KMS-11 (cell line): ENCODE data around the gene SLC22A31.

Experiments
- H2AFZ ChIP-seq: fragments of 200-600 bp; sonication (generic); 2 replicates; pipeline ENCODE4 v1.6.1; 2016; ENCODE audit warnings: antibody characterized with exemption, mixed run types, low read depth
- H3K27ac ChIP-seq: fragments of 200-600 bp; sonication (generic); 2 replicates; pipeline ENCODE4 v1.6.1; 2016; ENCODE audit warnings: mild to moderate bottlenecking, mixed run types
- H3K27me3 ChIP-seq: fragments of 200-600 bp; sonication (generic); 2 replicates; pipeline ENCODE4 v1.6.1; 2017; ENCODE audit warnings: mild to moderate bottlenecking, low read depth, mixed run types, moderate library complexity; ENCODE audit not compliant: insufficient read depth
- H3K36me3 ChIP-seq: fragments of 200-600 bp; sonication (generic); 2 replicates; pipeline ENCODE4 v1.6.1; 2017; ENCODE audit warnings: mild to moderate bottlenecking, mixed run types; ENCODE audit not compliant: insufficient read depth
- H3K4me1 ChIP-seq: fragments of 200-600 bp; sonication (generic); 2 replicates; pipeline ENCODE4 v1.6.1; 2016; ENCODE audit warnings: mild to moderate bottlenecking, low read depth, mixed run types; ENCODE audit not compliant: poor library complexity, severe bottlenecking
- H3K4me2 ChIP-seq: fragments of 200-600 bp; sonication (generic); 2 replicates; pipeline ENCODE4 v1.7.0; 2016; ENCODE audit warnings: mild to moderate bottlenecking, mixed run types
- H3K4me3 ChIP-seq: fragments of 200-600 bp; sonication (generic); IDR thresholded peaks from 2 replicates; pipeline ENCODE4 v1.6.1; 2017; ENCODE audit warnings: low read depth, low read length, mixed read lengths; ENCODE audit not compliant: insufficient read depth
- H3K79me2 ChIP-seq: fragments of 200-600 bp; sonication (generic); 2 replicates; pipeline ENCODE4 v1.6.1; 2016; ENCODE audit warnings: low read depth, mixed run types; ENCODE audit not compliant: insufficient read depth
- H3K9ac ChIP-seq: fragments of 200-600 bp; sonication (generic); 2 replicates; pipeline ENCODE4 v1.6.1; 2016; ENCODE audit warnings: mild to moderate bottlenecking, mixed run types
- H4K20me1 ChIP-seq: fragments of 200-600 bp; sonication (generic); 2 replicates; pipeline ENCODE4 v1.6.1; 2016; ENCODE audit warnings: mild to moderate bottlenecking, mixed run types; ENCODE audit not compliant: insufficient read depth
- CTCF ChIP-seq: fragments of 200-600 bp; sonication (generic); conservative IDR thresholded peaks from 2 replicates; pipeline ENCODE4 v1.6.1; 2017; ENCODE audit warnings: low read depth, mild to moderate bottlenecking, antibody characterized with exemption, low read length, moderate library complexity, mixed read lengths

The SLC22A31 gene

GRCh38 chr16:89210904-89211515, 10.7 kb upstream of the SLC22A31 start:
- Histone ChIP-seq H4K20me1 (no peaks in the 10 kb centered on the region), H3K27ac (no peak overlapping the region)

GRCh38 chr16:89210165-89210903, 10.0 kb upstream of the SLC22A31 start:
- H3K9ac ChIP-seq: no peak overlapping the region
- no peak overlapping the region for H3K4me3 ChIP-seq
- H3K4me1 ChIP-seq: peaks cover 2% of the 10 kb centered on the region
- H3K79me2 ChIP-seq: no peaks in the 10 kb centered on the region
- no peak overlapping the region for H3K4me2 ChIP-seq
- no peaks in the 10 kb centered on the region for H3K36me3 ChIP-seq
- no peak overlapping the region for H3K27ac ChIP-seq
- no peaks in the 10 kb centered on the region for H4K20me1 ChIP-seq
- no peak for TF ChIP-seq CTCF
- H3K27me3 ChIP-seq: peaks cover 63% of the 10 kb centered on the region
- no peak overlapping the region for H2AFZ ChIP-seq

More at GRCh38 chr16:89210904-89211515, 10.7 kb upstream of the SLC22A31 start:
- H3K36me3 ChIP-seq: no peaks in the 10 kb centered on the region
- H3K27me3 ChIP-seq: peaks cover 58% of the 10 kb centered on the region
- no peak overlapping the region for H3K4me2 ChIP-seq
- H3K4me3 ChIP-seq: no peak overlapping the region
- peaks cover 3% of the 10 kb centered on the region for H3K4me1 ChIP-seq
- H2AFZ ChIP-seq: no peak overlapping the region
- no peak overlapping the region for H3K9ac ChIP-seq
- no peak for TF ChIP-seq CTCF
- H3K79me2 ChIP-seq: no peaks in the 10 kb centered on the region

- no peak overlapping the region for H3K4me2 ChIP-seq
- no peak overlapping the region for H3K9ac ChIP-seq
- H4K20me1 ChIP-seq: no peaks in the 10 kb centered on the region
- H3K79me2 ChIP-seq: no peaks in the 10 kb centered on the region
- peaks cover 71% of the 10 kb centered on the region for H3K27me3 ChIP-seq
- H3K27ac ChIP-seq: no peak overlapping the region
- H3K4me1 ChIP-seq: peaks cover 2% of the 10 kb centered on the region
- no peak for TF ChIP-seq CTCF
- no peak overlapping the region for H2AFZ ChIP-seq
- no peaks in the 10 kb centered on the region for H3K36me3 ChIP-seq
- H3K4me3 ChIP-seq: no peak overlapping the region
These were observed 9.2 kb upstream of the SLC22A31 start for GRCh38 chr16:89209522-89210044.

GRCh38 chr16:89207993-89208392, 7.7 kb upstream of the SLC22A31 start:
- Histone ChIP-seq H3K27me3 (peaks cover 85% of the 10 kb centered on the region), H3K27ac (no peak overlapping the region), H3K4me3 (no peak overlapping the region), H3K4me2 (no peak overlapping the region), H3K36me3 (no peaks in the 10 kb centered on the region), H4K20me1 (no peaks in the 10 kb centered on the region), H3K4me1 (peaks cover 2% of the 10 kb centered on the region), H2AFZ (no peak overlapping the region), H3K9ac (no peak overlapping the region), H3K79me2 (no peaks in the 10 kb centered on the region)
- TF ChIP-seq CTCF: no peak
